ENCODE measurements around the gene NAT8L.

NAT8L gene

DNA sequence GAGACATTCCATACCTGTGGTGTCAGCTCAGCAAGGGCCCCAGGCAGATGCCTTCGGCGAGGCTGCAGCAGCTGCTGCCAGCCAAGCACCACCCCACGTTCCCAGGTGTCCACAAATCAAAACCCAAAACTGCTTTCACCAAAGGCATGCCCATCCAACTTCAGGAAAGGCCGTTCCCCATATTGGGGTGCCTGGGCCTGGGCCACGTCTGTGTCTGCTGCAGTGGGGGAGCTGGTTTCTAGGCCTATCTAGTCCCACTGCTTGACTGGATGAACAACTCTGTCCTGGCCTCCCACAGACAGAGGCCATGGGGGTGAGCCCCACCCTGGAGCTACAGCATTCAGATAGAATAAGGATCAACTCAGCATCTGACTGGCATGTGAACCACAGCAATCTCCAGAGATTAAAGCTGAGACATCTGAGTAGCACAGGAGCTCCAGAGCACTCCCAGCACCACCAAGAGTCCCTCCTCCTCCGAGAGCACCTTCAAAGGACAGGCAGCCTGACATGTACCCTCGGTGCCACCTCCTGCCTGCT is 37.0 kb downstream of the NAT8L start:
- no peak for DNase-seq

- DNase-seq, result no peak
Observed at GRCh38 chr4:2101346-2102044, 42.4 kb downstream of the NAT8L start.

- DNase-seq, result no peak
Observed at GRCh38 chr4:2102045-2102883, 43.1 kb downstream of the NAT8L start.

DNA sequence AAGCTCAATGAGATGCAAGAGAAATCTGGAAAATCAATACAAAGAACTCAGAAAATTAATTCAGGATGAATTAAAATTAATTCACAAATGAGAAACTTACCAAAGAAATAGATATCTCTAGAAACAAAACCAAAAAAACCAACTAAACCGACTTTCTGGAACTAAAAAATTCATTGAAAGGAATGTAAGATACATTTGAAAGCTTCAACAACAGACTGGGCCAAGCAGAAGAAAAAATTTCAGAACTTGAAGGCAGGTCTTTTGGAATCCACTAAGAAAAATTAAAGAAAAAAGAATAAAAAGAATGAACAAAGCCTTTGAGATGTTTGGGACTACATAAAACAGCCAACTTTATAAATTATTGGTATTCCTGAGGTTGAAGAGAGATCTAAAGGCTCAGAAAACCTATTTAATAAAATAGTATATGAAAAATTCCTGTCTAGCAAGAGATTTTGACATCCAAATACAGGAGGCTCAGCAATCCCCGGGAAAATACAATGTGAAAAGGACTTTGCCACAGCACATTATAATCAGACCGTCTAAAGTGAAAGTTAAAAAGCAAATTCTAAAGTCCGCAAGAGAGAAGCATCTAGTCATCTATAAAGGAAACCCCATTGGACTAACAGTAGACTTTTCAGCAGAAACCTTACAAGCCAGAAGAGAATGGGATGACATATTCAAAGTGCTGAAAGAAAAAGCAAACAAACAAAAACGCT is 44.2 kb downstream of the NAT8L start:
- no peak for DNase-seq

DNA sequence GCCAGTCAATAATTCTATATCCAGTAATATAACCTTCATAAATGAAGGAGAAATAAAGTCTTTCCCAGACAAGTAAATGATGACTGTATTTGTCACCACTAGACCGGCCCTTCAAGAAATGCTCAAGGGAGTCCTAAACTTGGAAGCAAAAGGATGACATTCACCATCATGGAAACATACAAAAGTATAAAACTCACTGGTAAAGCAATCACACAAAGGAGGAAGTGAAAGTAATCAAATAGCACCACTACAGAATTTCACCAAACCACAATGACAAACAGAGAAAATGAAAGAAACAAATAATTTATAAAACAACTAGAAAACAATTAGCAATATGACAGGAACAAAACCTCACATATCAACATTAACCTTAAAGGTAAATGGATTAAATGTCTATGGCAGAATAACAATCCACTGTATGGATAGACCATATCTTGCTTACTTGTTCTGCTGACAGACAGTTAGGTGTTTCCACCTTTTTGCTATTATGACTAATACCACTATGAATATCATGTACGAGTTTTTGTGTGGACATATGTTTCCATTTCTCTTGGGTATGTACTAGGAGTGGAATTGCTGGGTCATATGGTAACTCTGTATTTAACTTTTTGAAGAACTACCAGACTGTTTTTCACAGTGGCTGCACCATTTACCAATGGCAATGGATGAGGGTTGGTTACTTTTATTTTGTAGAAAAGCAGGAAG is 44.9 kb downstream of the NAT8L start:
- DNase-seq, result no peak

DNA sequence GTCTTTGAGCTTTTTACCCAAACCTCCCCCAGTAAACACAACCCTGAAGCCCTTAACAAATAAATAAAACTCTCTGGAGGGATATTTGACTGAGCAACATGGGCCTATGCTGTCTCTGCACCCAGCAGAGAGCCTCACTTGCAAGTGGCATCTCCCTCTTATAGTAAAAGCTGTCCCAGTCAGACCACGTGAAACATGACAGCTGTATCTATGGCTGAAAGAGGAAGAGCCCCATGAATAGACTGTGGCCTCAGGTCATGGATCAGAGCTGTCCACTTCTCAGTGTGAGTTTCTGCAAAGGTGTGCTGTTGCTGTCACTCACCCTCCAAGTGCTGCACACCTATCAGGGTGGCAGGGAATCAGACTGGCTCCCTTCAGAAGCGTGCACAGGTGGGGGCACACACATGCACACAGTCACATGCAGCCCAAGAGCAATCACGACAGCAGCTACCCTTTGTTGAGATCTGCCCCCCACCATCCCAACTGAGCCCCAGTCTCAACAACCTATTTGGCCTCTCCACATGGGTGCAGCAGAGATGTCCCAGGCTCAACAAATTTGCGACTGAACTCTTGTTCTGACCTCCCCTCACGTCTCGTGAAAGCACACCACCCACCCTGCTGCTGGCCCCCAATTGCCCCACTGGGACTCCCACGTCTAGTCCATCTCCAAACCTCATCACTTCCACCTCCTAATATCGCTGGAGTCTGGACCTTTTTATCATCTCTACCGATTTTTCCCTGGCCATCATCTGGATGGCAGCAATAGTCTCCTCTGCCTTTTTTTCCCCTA is 45.6 kb downstream of the NAT8L start:
- no peak for DNase-seq

- DNase-seq, result no peak
Observed at GRCh38 chr4:2105559-2105958, 46.4 kb downstream of the NAT8L start.

DNA sequence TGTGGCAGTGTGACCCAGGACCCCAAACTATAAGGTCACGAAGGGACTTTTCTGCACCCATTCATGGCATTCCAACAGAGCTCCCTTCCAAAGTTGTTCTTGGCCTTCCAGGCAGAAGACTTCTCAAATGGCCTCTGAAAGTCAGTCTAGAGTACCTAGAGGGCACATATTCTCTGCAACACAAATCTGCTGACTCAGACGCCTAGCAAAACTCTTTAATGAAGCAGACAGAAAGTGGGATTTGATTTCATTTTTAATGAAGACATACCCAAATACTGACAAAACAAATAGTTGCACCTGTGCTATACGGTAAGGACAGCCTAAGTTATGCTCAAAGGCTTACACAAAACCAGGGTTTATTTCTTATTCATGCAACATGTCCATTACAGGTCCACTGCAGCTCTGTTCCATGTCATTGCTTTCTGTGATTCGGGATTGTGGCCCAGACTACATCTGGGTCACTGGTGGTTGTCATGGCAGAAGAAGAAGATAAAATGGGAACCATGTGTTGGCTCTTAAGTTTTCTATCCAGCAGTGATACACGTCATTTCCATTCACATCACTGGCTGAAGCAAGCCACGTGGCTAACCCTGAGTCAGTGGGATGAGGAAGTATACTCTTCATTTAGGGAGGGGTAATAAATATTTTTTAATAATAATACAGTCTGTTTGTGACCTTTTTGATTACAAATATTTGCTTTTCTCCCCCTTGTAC is 57.7 kb downstream of the NAT8L start:
- no peak for DNase-seq
